Motor neuron (in vitro differentiated cells): ENCODE results near the gene NANOS1. TPM values are rescaled to one million over a fixed set of nuclear protein-coding genes. Genes with fewer than 3 reads are reported as not detected.
A peak's percentile ranks its signal among the peaks of the same experiment; 100 is the strongest.
"Not testable (repeated sequence)": the region's sequence is repeated elsewhere in the genome, so short reads cannot be mapped to it uniquely, and the experiment has no call there.

Source experiments
- ATAC-seq, 8 experiments: fragments of 200-7000 bp; cut with Tn5 transposase; replicated peaks in 6 of 8; 2 replicates each; pipeline ENCODE4 v1.8.0; 2021; ENCODE audit warnings: mild to moderate bottlenecking in 8 of 8, moderate library complexity in 8 of 8
- H3K27ac ChIP-seq, 2 donors: fragments of 250-450 bp; sonication (Bioruptor Pico); 2 replicates each; pipeline ENCODE4 v1.9.0; 2021; ENCODE audit warnings: antibody characterized with exemption in 2 of 2, mild to moderate bottlenecking in 2 of 2, moderate library complexity in 1 of 2
- H3K4me1 ChIP-seq, 2 donors: fragments of 250-450 bp; sonication (Bioruptor Pico); replicated peaks in 1 of 2; 2 replicates each; pipeline ENCODE4 v1.6.1; 2021; ENCODE audit warnings: antibody characterized with exemption in 2 of 2, mild to moderate bottlenecking in 2 of 2, moderate library complexity in 1 of 2
- H3K4me3 ChIP-seq, 5 donors: fragments of 250-450 bp; sonication (Bioruptor Pico); 2 replicates each; pipeline ENCODE4 v1.9.0; 2021; ENCODE audit warnings: antibody characterized with exemption in 5 of 5, mild to moderate bottlenecking in 5 of 5, moderate library complexity in 4 of 5
- WGBS, 10 experiments: fragments of 450-650 bp; shearing (Covaris generic); methylation state at CpG; one replicate each; pipeline ENCODE4 v1.0.0; 2022; 5-methylcytosine and 5-hydroxymethylcytosine counted together
- in situ Hi-C, 9 experiments: fragments of 400-800 bp; cut with MboI; loops; one replicate each; pipeline ENCODE4 v1.15.0; 2021; ENCODE audit warnings: low sequenced_read_pairs in 9 of 9, low pct_unique_long_range_greater_than_20kb in 2 of 9; ENCODE audit not compliant: unreplicated experiment in 9 of 9
- total RNA-seq, 8 experiments: library from RNA; unstranded; fragments of 300-600 nt; gene quantifications; 2 replicates each; pipeline versions ENCODE4 v1.2.3 to v1.2.4, GENCODE V29; 2022

NANOS1 gene
- total RNA-seq, 8 experiments from 2014 or later: 1.1 to 26.4 (median 6.7) TPM

DNA sequence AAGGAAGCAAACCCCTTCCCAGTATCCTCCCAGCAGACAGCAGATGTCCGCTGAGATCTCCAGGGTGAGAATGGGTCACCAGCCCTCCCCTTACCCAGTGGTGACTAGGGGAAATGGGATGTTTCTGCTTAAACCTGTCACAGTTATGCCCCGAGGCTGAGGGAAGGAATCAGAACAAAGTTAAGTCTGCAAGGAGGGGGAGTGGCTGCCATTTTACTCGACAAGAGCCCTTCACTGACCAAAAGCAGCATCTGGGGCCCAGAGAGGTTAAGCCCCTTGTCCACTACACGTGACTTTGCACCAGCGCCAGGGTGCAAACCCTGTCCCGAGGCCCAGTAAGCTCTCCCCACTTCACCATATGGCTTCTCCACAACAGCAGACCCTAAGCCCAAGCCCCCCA, 4.6 kb upstream of the NANOS1 start:
- WGBS, 10 experiments: 47 to 100% (median 58%) methylated on average over 1 to 4 of the region's 6 CpGs; no CpG with 5 or more reads in 4 of the 10 experiments
- in situ Hi-C loops: loop anchor here in 1 of 9 experiments (25.0 kb wide), 1 partner anchor 463 kb away; no protein-coding TSS in a partner anchor
- Histone ChIP-seq H3K4me3 (no peak overlapping the region), H3K27ac (no peak overlapping the region), H3K4me1 (no peaks in the 10 kb centered on the region)
- ATAC-seq: no peak

DNA sequence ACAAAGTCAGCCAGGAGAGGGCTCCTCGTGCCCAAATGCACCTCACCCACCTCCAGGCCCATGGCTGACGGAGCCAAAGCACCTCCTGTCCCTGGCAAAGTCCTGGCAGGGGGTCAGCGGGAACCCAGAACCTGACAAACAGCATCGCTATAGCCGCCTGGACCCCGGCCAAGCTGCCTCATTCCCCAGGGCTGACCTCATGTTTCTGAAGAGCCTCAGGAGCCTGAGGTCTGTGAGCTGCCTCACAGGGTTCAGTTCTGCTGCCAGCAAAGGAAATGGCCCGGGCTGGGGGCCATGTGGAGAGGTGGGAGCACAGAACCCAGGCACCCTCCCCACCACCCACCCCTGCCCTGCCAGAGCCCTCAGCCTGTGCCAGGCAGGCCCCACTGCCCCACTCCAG, 4.2 kb upstream of the NANOS1 start:
- no peaks in the 10 kb centered on the region for H3K4me1 ChIP-seq

DNA sequence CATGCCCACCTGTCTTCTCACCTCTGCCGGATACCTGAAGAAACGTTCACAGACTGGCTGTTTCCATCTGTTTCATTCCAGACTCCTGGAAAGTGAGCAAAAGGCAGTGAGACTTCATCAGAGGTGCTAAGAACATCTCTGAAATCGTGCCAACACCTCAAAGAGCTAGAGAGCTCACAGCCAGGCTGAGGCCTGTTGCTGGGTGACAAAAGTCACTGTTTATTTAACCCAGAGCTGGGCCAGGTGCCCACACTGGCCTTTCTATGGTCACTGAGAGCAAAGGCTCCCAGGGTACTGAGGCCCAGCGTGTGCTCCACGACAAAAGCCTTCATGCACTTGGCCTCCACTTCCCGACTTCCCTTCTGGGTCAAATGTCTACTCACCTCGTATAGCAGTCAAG, 3.7 kb upstream of the NANOS1 start:
- ATAC-seq: peak in 1 of 8 experiments; percentile 6
- 40 to 76% (median 50%) methylated on average over 2 to 4 of the region's 7 CpGs; no CpG with 5 or more reads in 5 of the 10 experiments for WGBS, 10 experiments
- no peak overlapping the region for H3K4me3 ChIP-seq
- in situ Hi-C loops: no loop called here
- no peak overlapping the region for H3K27ac ChIP-seq
- H3K4me1 ChIP-seq: no peaks in the 10 kb centered on the region

More for the DNA sequence above, 4.2 kb upstream of the NANOS1 start:
- peak in 1 of 8 experiments; percentile 4 for ATAC-seq
- in situ Hi-C loops: no loop called here
- WGBS, 10 experiments: 51 to 60% methylated on average over 1 to 3 of the region's 7 CpGs; no CpG with 5 or more reads in 8 of the 10 experiments
- Histone ChIP-seq H3K27ac (no peak overlapping the region), H3K4me3 (no peak overlapping the region)

DNA sequence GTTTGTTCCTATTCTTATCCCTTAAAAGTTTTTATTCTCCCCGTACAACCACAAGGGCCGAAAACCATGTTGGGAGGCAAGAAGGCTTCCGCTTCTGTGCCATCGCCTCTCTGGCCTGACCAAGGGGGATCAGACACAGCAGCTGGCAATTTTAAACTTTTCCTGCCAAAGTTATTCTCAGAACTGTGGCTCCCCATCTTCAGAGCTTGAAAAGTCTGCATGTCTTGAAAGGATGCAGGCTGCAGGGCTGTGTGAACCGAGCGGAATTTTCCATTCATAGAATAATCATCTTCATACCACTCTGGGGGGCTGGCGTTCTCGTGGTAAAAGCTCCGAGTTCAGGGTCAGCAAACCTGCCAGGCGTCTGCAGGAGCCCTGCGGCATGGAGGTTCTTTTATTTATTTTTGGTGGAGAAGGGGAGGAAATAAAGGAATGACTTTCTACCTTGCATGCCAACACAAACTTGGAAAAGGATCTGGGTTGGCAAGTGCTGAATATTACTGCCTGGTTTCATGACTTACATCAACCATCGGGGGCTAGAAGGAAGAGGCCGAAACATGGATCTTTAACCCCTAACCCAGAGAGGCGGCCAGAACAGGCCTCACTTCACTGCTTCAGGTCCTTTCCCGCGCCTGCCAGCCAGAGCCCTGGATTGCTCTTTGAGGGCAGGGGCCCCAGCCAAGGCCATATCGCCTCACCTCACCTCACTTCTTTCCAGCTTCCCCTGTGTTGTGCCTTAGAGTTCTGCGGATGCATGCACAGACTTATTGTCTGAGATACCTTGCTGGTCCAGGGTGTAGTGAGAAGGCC, 3.0 kb upstream of the NANOS1 start:
- Histone ChIP-seq H3K4me3 (no peak overlapping the region), H3K4me1 (peaks cover 1 to 7% of the 10 kb centered on the region in 2 donors), H3K27ac (no peak overlapping the region)
- in situ Hi-C loops: no loop called here
- 77 to 100% (median 87%) methylated on average over 1 to 11 of the region's 18 CpGs; no CpG with 5 or more reads in 3 of the 10 experiments for WGBS, 10 experiments
- ATAC-seq: no peak

DNA sequence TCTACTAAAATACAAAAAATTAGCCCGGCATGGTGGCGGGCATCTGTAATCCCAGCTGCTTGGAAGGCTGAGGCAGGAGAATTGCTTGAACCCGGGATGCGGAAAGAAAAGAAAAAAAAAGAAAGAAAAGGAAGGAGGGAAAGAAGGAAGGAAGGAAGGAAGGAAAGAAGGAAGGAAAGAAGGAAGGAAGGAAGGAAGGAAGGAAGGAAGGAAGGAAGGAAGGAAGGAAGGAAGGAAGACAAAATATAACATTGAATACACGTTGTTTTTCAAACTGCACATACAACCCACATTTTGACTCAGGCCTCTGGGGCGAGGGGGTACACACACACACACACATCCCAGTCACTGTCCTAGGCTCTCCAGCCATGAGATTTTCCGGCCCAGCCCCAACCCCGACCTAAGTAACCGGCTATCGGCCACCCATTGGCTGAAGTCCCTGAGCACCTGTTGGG, 1.0 kb upstream of the NANOS1 start:
- 76 to 96% (median 87%) methylated on average over 3 to 5 of the region's 10 CpGs; no CpG with 5 or more reads in 3 of the 10 experiments for WGBS, 10 experiments
- Histone ChIP-seq H3K4me1 (peaks cover 6 to 11% of the 10 kb centered on the region in 2 donors), H3K4me3 (peak overlapping the region; percentile 44 to 87 (median 53)), H3K27ac (peak overlapping the region in 1 of 2 donors; percentile 52)
- ATAC-seq, in situ Hi-C loops: not testable (repeated sequence)

DNA sequence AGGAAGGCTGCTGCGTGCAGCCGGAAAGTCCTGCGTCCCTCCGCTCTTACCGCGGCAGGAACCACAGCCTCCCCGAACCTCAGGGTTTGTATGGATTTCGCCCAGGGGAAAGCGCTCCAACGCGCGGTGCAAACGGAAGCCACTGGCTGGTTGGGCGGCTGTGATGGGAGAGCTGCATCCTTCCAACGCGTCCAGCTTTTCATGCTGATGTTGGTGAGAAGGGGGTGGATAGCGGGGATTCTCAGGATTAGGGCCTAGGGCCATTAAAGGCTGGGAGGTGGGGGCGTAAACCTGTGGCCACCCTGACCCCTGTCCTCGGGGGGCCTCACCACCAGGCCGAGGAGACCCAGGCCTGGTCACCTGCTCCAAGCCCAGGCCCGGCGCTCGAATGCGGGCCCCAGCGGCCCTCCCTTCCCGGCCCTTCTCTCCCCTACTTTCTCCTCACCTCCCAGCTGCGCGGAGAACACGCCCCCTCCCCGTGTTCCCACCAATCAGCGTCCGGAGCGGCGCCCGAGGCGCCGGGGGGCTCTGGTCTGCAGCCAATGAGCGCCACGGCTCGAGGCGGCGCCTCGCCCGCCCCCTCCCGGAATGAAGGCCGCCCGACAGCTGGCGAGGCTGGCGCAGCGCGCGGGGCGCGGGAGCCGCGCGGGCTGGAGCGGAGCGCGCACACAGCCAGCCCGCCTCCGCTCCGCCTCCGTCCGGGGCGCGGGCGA, 458 bp upstream of the NANOS1 start:
- WGBS, 10 experiments: 7 to 16% methylated on average over 3 to 5 of the region's 68 CpGs; no CpG with 5 or more reads in 8 of the 10 experiments

DNA sequence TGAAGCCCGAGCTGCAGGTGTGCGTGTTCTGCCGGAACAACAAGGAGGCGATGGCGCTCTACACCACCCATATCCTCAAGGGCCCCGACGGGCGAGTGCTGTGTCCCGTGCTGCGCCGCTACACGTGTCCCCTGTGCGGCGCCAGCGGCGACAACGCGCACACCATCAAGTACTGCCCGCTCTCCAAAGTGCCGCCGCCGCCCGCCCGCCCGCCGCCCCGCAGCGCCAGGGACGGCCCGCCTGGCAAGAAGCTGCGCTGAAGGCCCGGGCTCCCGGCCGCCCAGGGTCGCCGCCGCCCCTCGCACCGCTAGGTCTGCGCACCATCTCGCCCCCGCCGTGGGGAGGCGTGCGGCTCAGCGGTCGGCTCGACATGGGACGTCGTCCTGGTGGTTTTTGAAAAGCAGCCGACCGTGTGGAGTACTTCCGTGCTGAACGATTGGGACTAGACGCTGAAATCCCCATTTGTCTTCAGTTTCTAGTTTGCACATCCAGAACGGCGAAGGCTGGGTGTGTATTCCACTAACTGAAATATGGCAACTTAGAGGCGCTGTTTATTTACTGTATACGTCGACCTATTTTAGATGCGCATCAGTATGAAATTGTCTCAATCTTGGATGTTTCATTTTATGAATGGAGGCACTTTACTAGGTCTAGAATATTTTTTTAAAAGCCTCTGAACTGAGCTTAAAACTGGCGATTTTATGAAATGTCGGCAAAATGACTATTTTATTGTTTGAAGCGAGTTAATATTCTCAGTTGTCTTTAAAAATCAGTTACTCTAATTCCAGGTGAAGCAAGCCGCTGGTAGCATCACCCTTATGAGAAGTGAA, 1.1 kb downstream of the NANOS1 start:
- 10 to 61% (median 25%) methylated on average over 2 to 12 of the region's 65 CpGs for WGBS, 10 experiments

More for the DNA sequence above, 458 bp upstream of the NANOS1 start:
- Histone ChIP-seq H3K27ac (peak overlapping the region; percentile 53 to 79), H3K4me1 (peaks cover 6 to 11% of the 10 kb centered on the region in 2 donors), H3K4me3 (peak overlapping the region; percentile 44 to 87 (median 53))
- in situ Hi-C loops: no loop called here
- peak; percentile 73 to 88 (median 82) for ATAC-seq

DNA sequence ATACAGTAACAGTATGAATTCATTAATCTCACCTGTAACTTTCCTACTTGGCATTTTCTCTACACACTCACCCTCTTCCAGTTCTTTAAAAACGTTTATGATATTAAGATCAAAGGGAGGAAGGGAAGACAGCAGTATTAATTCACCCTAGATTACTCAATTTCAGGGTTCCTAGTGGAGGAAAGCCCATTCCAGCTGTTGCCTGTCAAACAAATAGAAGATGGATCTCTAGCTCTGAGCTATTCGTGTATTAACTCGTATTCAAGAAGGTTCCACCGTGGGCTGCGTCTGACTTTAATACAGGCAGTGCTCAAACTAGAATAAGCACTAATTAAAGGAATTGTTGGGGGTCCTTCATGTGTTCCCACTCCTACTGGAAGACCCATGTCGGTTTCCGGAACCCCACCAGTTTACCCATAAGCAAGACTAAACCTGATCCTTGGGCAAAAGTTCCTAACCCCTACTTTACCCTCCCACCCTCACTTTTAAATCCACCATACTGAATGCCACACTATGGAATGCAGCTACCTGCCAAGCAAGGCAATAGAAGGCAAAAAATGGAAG, 2.1 kb downstream of the NANOS1 start:
- in situ Hi-C loops: no loop called here
- Histone ChIP-seq H3K4me3 (peak overlapping the region; percentile 44 to 87 (median 53)), H3K4me1 (peaks cover 6 to 11% of the 10 kb centered on the region in 2 donors), H3K27ac (no peak overlapping the region)
- 13 to 61% (median 40%) methylated on average over 1 to 7 of the region's 7 CpGs; no CpG with 5 or more reads in 1 of the 10 experiments for WGBS, 10 experiments
- no peak for ATAC-seq

More for the DNA sequence above, 1.1 kb downstream of the NANOS1 start:
- in situ Hi-C loops: no loop called here
- H3K27ac ChIP-seq: peak overlapping the region; percentile 53 to 79
- H3K4me1 ChIP-seq: peaks cover 6 to 11% of the 10 kb centered on the region in 2 donors
- H3K4me3 ChIP-seq: peak overlapping the region; percentile 44 to 87 (median 53)
- ATAC-seq: peak; percentile 16 to 44 (median 32)

DNA sequence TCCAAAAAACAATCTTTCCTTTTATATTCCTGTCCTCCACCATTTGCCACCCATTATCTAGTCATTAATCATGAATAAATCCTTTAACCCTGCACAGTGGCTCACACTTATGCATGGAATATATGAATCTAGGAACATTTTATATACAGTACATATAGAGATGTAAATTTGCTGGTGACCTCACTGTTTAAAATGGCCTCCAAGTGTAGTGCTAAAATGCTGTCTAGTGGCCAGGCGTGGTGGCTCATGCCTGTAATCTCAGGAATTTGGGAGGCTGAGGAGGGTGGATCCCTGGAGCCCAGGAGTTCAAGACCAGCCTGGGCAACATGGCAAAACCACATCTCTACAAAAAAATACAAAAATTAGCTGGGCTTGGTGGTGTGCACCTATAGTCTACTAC, 9.6 kb downstream of the NANOS1 start:
- peak in 3 of 8 experiments; percentile 6 to 27 (median 24) for ATAC-seq
- WGBS, 10 experiments: 57 to 83% methylated on average over 1 of the region's 1 CpG; no CpG with 5 or more reads in 8 of the 10 experiments
- Histone ChIP-seq H3K27ac (no peak overlapping the region), H3K4me3 (no peak overlapping the region), H3K4me1 (no peaks in the 10 kb centered on the region)
- in situ Hi-C loops: no loop called here

DNA sequence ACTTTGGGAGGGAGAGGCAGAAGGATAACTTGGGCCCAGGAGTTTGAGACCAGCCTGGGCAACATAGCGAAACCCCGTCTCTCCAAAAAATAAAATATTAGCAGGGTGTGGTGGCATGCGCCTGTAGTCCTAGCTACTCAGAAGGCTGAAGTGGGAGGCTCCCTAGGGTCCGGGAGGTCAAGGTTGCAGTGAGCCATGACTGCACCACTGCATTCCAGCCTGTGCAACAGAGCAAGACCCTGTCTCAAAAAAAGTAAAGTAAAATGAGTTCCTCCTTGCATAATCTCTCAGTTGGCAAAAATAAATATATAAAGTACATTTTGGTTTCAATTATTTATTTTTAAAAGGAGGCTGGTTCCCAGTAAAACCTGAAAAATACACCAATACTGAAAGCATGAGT, 11.8 kb downstream of the NANOS1 start:
- in situ Hi-C loops: no loop called here
- no peaks in the 10 kb centered on the region for H3K4me1 ChIP-seq
- no peak overlapping the region for H3K4me3 ChIP-seq
- ATAC-seq: peak in 3 of 8 experiments; percentile 20 to 24 (median 24)
- no peak overlapping the region for H3K27ac ChIP-seq
- 83 to 100% (median 94%) methylated on average over 1 to 4 of the region's 4 CpGs; no CpG with 5 or more reads in 4 of the 10 experiments for WGBS, 10 experiments

DNA sequence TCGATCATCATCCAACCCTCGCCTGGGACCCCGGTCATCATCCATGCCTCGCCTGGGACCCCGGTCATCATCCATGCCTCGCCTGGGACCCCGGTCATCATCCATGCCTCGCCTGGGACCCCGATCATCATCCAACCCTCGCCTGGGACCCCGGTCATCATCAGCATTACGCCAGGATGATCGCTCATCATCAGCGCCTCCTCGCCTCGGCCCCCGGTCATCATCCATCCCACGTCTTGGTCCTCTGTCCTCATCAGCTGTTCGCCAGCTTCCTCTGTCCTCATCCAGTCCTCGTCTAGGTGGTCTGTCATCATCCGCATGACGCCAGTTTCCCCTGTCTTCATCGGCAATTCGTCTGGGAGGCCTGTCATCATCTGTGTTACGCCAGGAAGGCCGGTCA, 12.7 kb downstream of the NANOS1 start:
- no peak overlapping the region for H3K27ac ChIP-seq
- no peak for ATAC-seq
- WGBS, 10 experiments: 73 to 100% (median 99%) methylated on average over 2 to 8 of the region's 26 CpGs; no CpG with 5 or more reads in 6 of the 10 experiments
- H3K4me1 ChIP-seq: no peaks in the 10 kb centered on the region
- no peak overlapping the region for H3K4me3 ChIP-seq
- in situ Hi-C loops: no loop called here

DNA sequence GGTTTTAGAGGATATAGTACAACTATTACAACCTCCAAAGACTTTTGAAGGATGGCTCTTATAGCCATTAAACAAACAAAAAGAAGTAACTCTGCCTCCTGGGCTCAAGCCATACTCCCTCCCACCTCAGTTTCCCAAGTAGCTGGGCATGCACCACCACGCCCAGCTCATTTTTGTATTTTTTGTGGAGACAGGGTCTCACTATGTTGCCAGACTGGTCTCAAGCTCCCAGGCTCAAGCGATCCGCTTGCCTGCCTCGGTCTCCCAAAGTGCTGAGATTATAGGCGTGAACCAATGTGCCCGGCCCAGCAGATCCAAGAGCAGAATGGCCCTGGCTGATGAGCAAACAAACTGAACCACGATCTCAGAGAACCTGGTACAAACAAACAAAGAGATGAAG, 16.0 kb downstream of the NANOS1 start:
- Histone ChIP-seq H3K27ac (no peak overlapping the region), H3K4me1 (no peaks in the 10 kb centered on the region), H3K4me3 (no peak overlapping the region)
- in situ Hi-C loops: no loop called here
- ATAC-seq: no peak
- 0 to 100% (median 90%) methylated on average over 1 to 7 of the region's 7 CpGs for WGBS, 10 experiments
